Transverse colon (tissue), 4 donors: Measurements from ENCODE around the gene TFEB. TPM values are rescaled to one million over a fixed set of nuclear protein-coding genes. Genes with fewer than 3 reads are reported as not detected.

ENCODE experiments used
- DNase-seq: peaks from one replicate; pipeline ENCODE4 v3.0.0-alpha.2; 2019
- H3K27ac ChIP-seq, 4 donors: fragments of 200-600 bp; sonication (generic); 2 replicates each; pipeline ENCODE4 v1.5.1; 2016 to 2018; ENCODE audit warnings: inconsistent platforms in 4 of 4
- H3K27me3 ChIP-seq: fragments of 200-600 bp; sonication (generic); 2 replicates; pipeline ENCODE4 v1.5.1; 2017; ENCODE audit warnings: inconsistent platforms
- H3K36me3 ChIP-seq, 4 donors: fragments of 200-600 bp; sonication (generic); 2 replicates each; pipeline ENCODE4 v1.5.1; 2017 to 2019; ENCODE audit warnings: inconsistent platforms in 4 of 4
- H3K4me1 ChIP-seq, 4 donors: fragments of 200-600 bp; sonication (generic); 2 replicates each; pipeline ENCODE4 v1.5.1; 2017 to 2020; ENCODE audit warnings: inconsistent platforms in 4 of 4
- H3K4me3 ChIP-seq, 4 donors: fragments of 200-600 bp; sonication (generic); 1 replicate in 1 of 4; 2 replicates in 3 of 4; pipeline versions ENCODE4 v1.5.1 to v1.6.1; 2017 to 2019; ENCODE audit warnings: inconsistent platforms in 4 of 4
- H3K9me3 ChIP-seq, 2 donors: fragments of 200-600 bp; sonication (generic); 2 replicates each; pipeline ENCODE4 v1.5.1; 2017 to 2019; ENCODE audit warnings: inconsistent platforms in 2 of 2
- CTCF ChIP-seq, 5 experiments: fragments of 200-600 bp in 3 of 5; fragments of 450-650 bp in 2 of 5; sonication (generic) in 3 of 5; IDR thresholded peaks; 1 replicate in 2 of 5; 2 replicates in 3 of 5; pipeline ENCODE4 v1.5.1; 2016 to 2017; ENCODE audit warnings: antibody characterized with exemption in 5 of 5, inconsistent platforms in 3 of 5, mild to moderate bottlenecking in 2 of 5, moderate library complexity in 1 of 5
- EP300 ChIP-seq: sonication (generic); formaldehyde crosslinking; IDR thresholded peaks from one replicate; pipeline ENCODE4 v1.6.1; 2017; ENCODE audit warnings: antibody characterized with exemption, low read depth
- POLR2A ChIP-seq: fragments of 450-650 bp; IDR thresholded peaks from one replicate; pipeline ENCODE4 v1.6.1; 2016; ENCODE audit warnings: antibody characterized with exemption, mild to moderate bottlenecking, moderate library complexity
- POLR2AphosphoS5 ChIP-seq, 3 donors: sonication (generic); formaldehyde crosslinking; IDR thresholded peaks; one replicate each; pipeline ENCODE4 v1.6.1; 2016; ENCODE audit warnings: antibody characterized with exemption in 3 of 3
- WGBS, 2 donors: methylation state at CpG; one replicate each; pipeline ENCODE4 v1.1.5; 2018; ENCODE audit warnings: low coverage in 1 of 2; 5-methylcytosine and 5-hydroxymethylcytosine counted together
- in situ Hi-C, 4 donors: fragments of 200-750 bp; cut with MboI; loops; one replicate each; pipeline versions ENCODE4 v1.15.0 to v1.15.1; 2017; ENCODE audit warnings: low sequenced_read_pairs in 3 of 4, low pct_ligation_motif_present in 1 of 4, low pct_unique_long_range_greater_than_20kb in 1 of 4
- intact Hi-C: fragments of 100-400 bp; cut with DNase I; formaldehyde crosslinking; loops from one replicate; pipeline ENCODE4 v1.15.1; 2023; ENCODE audit warnings: low total_unique reads
- total RNA-seq, 4 donors: library from RNA; depleted of rRNA; stranded (reverse); fragments of >200 nt; gene quantifications; one replicate each; pipeline ENCODE4 v1.1.0, GENCODE V29; 2016

The TFEB gene
- total RNA-seq, 4 donors from 2014 or later = 30.4 to 47.1 (median 38.1) TPM

GRCh38 chr6:41692080-41692675 lies 43.2 kb downstream of the TFEB start:
- intact Hi-C loops (no loop called here), in situ Hi-C loops (loop anchor here in 1 of 4 donors (25.0 kb wide), 2 partner anchors 230 to 330 kb away; no protein-coding TSS in a partner anchor)
- H3K9me3 ChIP-seq = no peaks in the 10 kb centered on the region
- H3K27ac ChIP-seq = no peak overlapping the region
- H3K4me3 ChIP-seq = no peak overlapping the region
- TF ChIP-seq POLR2A (no peak), EP300 (no peak), POLR2AphosphoS5 (IDR thresholded peaks at IDR 0.05) (no peak), CTCF (IDR thresholded peaks at IDR 0.05) (no peak)
- no peak for DNase-seq
- H3K36me3 ChIP-seq = peaks cover 0 to 7% (median 0%) of the 10 kb centered on the region in 4 donors
- no peaks in the 10 kb centered on the region for H3K27me3 ChIP-seq
- peaks cover 0 to 3% (median 2%) of the 10 kb centered on the region in 4 donors for H3K4me1 ChIP-seq

- 86 to 89% methylated on average over 7 to 8 of the region's 8 CpGs for WGBS, 2 donors
- TF ChIP-seq POLR2AphosphoS5 (IDR thresholded peaks at IDR 0.05) = no peak
- no peak for TF ChIP-seq POLR2A
- no peak for TF ChIP-seq EP300
- no peak for TF ChIP-seq CTCF (IDR thresholded peaks at IDR 0.05)
- Histone ChIP-seq H3K4me3 (no peak overlapping the region), H3K4me1 (peaks cover 0 to 3% (median 3%) of the 10 kb centered on the region in 4 donors), H3K36me3 (peaks cover 0 to 7% (median 0%) of the 10 kb centered on the region in 4 donors), H3K9me3 (no peaks in the 10 kb centered on the region), H3K27ac (no peak overlapping the region), H3K27me3 (no peaks in the 10 kb centered on the region)
- in situ Hi-C loops (loop anchor here in 1 of 4 donors (25.0 kb wide), 2 partner anchors 229 to 329 kb away; no protein-coding TSS in a partner anchor), intact Hi-C loops (no loop called here)
- no peak for DNase-seq
Observed at GRCh38 chr6:41691426-41692079, 43.9 kb downstream of the TFEB start.

GRCh38 chr6:41690541-41691330 lies 44.7 kb downstream of the TFEB start:
- no peak for DNase-seq
- Histone ChIP-seq H3K27ac (no peak overlapping the region), H3K4me3 (no peak overlapping the region), H3K4me1 (peaks cover 0 to 3% (median 3%) of the 10 kb centered on the region in 4 donors), H3K9me3 (no peaks in the 10 kb centered on the region), H3K27me3 (no peaks in the 10 kb centered on the region), H3K36me3 (peaks cover 0 to 7% (median 0%) of the 10 kb centered on the region in 4 donors)
- in situ Hi-C loops = loop anchor here in 1 of 4 donors (25.0 kb wide), 2 partner anchors 228 to 328 kb away; no protein-coding TSS in a partner anchor
- TF ChIP-seq POLR2AphosphoS5 (IDR thresholded peaks at IDR 0.05) (no peak), EP300 (no peak), CTCF (IDR thresholded peaks at IDR 0.05) (no peak), POLR2A (no peak)
- intact Hi-C loops = no loop called here
- WGBS, 2 donors = 96% methylated on average over 25 of the region's 25 CpGs; no CpG with 5 or more reads in 1 of the 2 donors
